NCI-H2171 treated with DMSO at 0.1 percent for 48 hours (cell line): Measurements from ENCODE around the gene ARHGEF6.
A peak's percentile ranks its signal among the peaks of the same experiment; 100 is the strongest.
"Not testable (repeated sequence)": the region's sequence is repeated elsewhere in the genome, so short reads cannot be mapped to it uniquely, and the experiment has no call there.

Source experiments
- DNase-seq: peaks from one replicate; lab custom pipeline; 2025; lab: John Stamatoyannopoulos, UW

ARHGEF6 gene

DNA sequence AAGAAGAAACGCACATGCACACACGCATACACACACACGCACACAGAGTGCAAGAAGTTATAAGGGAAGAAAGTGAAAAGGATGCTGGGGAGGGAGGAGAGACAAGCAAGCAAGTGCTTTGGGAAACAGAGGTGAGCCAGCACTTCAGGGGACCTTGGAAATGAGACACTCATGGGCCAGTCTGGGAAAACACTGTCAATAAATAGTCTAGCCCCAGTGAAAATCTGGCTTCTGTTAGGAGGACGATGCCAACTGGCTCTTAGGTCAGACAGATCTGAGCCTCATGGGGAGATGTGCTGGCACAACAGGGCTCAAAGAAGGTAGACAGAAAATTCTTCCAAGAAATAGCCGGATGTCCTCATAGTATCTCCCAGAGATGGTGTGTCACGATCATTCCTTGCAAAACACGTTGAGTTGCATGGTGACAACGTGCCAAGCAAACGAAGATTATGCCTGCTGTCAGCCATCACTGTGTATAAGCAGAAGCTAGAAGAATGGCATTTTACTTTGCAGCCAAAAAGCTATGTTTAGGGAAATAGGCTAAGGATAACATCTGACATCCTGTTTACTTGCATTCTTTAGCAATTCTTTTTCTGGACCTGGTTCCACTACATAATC, 557 bp upstream of the ARHGEF6 start:
- DNase-seq, result no peak

- no peak for DNase-seq
These were observed 491 bp downstream of the ARHGEF6 start for GRCh38 chrX:136780241-136780640.

DNA sequence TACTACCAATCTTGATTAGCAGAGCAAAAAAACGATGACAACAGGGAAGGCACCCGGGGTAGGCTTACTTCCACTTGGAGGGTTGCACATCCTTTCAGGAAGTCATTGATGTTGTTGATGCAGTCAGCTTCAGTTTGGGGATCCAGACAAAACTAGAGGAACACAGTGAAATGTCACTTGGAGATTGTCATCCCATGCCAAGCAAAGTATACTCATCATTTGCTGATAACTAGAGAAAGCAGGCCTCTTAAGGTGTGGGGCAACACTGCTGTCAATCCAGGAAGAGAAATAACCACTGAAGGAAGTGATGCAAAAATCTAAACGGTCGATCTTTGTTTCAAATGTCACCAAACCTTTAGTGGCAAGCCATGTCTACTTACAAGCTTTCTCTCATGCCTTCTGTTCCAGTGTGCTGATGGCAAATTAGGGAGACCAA, 1.4 kb downstream of the ARHGEF6 start:
- no peak for DNase-seq

DNA sequence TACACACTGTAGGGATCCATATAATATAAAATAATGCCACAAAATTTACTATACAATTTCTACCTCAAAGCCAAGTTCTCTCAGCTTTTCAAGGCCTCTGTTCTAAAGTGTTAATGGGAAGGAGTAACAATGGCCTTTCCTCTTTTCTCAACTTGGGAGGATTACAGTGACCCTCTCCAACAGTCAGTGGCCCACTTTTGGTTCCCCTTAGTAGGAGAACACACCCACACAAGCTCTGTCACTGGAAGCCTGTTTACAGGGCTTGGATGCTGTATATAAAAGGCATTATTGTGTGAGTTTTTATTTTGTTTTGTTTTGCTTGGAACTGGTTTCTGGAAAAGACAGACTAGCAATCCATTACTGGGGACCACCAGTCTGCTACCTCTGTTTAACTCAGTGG, 1.8 kb downstream of the ARHGEF6 start:
- DNase-seq, result no peak

- no peak for DNase-seq
These were observed 2.7 kb downstream of the ARHGEF6 start for GRCh38 chrX:136778020-136778419.

GRCh38 chrX:136773648-136774047, 7.1 kb downstream of the ARHGEF6 start:
- DNase-seq, result no peak

DNA sequence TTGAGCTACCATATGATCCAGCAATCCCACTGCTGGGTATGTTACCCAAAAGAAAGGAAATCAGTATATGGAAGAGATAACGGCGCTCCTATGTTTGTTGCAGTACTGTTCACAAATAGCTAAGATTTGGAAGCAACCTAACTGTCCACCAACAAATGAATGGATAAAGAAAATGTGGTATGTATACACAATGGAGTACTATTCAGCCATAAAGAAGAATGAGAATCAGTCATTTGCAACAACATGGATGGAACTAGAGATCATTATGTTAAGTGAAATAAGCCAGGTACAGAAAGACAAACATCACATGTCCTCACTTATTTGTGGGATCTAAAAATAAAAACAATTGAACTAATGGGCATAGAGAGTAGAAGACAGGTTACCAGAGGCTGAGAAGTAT, 8.9 kb downstream of the ARHGEF6 start:
- DNase-seq, result not testable (repeated sequence)

DNA sequence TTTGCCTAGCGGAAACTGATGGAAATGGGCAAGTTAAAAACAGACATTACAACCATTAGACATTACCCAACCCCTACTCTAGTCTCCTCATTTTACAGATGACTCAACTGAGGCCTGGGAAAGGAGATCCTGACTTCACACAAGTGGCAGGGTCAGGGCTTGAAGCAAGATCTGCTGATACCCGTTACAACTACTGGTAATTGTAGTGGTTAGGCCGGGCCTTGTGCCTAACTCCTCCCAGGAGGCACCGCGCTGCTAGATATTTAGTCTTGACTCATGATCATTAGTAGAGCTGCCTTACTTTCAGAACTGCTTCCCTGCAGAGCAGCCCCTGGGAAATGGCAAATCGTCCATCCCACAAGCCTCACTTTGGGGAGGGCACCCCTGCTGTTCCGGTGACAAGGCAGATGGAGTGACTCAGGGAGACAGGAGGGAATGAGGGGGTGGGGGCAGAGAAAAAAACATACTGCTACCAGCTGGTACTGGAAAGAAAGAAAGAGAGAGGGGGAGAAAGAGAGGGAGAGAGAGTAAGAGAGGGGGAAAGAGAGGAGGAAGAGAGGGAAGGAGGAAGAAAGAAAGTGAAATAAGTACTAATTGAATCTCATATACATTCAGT, 12.2 kb downstream of the ARHGEF6 start:
- DNase-seq, result peak; percentile 82

DNA sequence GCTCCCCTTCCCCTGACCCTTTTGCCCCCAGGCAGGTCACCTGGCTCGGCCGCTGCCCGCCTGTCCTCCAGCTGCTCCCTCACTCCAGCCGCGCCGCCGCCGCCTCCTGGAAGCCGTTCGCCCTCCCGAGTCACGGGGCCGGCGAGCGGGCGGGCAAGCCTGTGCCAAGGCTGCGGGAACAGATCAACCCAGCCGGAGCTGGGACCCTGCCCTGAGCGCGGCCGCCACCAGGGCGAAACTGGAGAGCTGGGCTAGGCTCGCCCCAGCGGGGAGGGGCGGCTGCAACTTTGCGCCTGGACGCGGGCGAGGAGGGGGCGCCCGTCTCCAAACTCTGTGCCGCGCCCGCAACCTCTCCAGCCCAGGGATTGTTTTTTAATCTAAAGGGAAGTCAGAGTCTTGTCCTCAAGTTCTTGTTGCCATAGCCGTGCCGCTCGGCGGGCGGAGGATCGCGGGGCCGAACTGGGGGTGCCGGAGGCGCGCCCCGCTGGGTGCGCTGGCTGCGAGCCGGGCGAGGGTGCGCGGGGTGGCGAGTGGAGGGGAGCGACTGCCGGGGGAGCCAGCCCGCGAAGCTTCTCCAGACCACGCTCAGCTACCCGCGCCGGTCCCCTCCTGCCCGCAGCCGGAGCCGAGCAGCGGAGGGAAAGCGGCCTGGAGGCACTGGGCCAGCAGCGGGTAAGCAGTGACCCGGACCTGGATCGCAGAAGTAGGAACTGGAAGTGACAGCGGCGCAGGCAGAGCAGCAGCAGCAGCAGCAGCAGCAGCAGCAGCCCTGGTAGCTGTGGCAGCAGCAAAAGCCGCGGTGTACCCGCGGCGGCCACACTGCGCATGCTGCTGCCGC, 13.4 kb downstream of the ARHGEF6 start:
- peak; percentile 55 for DNase-seq

DNA sequence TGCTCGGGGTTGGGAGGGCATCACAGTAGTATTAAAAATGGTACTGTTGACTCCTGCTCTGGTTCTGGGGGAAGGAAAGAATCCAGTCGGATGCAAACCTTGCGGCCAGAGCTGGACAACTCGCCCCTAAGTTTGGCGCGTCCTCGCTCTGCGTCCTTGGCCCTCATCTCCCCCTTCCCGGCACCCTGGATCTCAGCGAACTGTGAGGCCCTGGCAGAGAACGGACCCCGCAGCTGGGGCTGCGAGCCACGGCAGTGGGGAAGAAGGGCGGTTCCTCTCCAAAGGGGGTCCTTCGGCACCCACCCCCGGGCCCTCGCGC, 14.0 kb downstream of the ARHGEF6 start:
- no peak for DNase-seq

GRCh38 chrX:136765821-136766356, 14.8 kb downstream of the ARHGEF6 start:
- DNase-seq, result no peak

DNA sequence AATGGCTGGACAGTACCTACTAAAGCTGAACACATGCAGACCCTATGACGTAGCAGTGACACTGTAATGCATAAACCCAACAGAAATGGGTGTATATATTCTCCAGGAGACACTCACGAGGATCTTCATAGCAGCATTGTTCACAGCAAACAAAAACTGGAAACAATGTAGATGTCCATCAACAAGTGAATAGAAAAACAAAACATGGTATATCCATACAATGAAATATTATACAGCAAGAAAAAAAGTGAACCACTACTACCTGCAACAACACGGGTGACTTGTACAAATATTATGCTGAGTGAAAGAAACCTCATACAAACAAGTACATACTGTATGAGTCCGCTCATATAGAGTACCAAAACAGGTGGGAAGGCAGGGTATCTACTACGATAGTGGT, 16.5 kb downstream of the ARHGEF6 start:
- no peak for DNase-seq

GRCh38 chrX:136762820-136763452, 17.8 kb downstream of the ARHGEF6 start:
- DNase-seq, result no peak

GRCh38 chrX:136761421-136761820, 19.3 kb downstream of the ARHGEF6 start:
- DNase-seq, result no peak

GRCh38 chrX:136759968-136760367, 20.8 kb downstream of the ARHGEF6 start:
- DNase-seq, result no peak

DNA sequence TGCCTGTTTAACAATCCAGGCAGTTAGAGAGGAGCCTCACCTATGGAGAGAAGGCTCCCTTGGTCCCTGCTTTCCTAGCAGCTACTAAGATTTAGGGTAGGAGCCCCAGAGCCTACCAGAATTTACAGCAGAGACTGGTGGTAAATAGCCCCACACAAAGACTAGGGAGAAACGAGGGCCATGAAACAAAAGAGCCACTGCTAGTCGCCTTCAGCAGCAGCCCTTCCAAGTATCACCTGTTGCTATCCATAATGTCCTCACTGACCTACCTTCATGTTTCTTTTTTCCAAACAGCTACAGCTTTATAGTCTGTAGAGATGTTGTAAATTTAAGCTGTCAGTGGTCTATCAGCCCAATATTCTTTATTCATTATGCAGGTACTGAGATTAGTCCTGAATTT, 25.3 kb downstream of the ARHGEF6 start:
- DNase-seq, result no peak

DNA sequence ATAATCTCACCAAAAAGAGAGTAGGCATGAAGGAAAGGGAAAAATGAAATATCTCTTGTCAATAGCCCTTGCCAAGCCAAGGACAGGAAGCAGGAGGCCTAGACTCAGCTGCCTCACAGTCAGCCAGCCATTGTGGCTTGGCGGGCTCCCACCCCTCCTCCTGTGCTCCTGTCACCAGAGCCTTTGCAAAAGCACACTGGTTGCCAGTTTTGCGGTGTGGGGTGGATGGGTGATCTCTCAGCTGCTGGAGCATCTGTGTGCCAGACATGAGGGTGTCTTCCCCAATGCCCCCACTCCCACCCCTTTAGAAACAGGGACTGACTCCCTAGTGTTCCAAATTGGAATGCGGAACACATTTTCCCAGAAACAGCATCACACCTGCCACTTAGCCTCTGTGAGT, 26.1 kb downstream of the ARHGEF6 start:
- no peak for DNase-seq

GRCh38 chrX:136752796-136753195, 27.9 kb downstream of the ARHGEF6 start:
- DNase-seq, result no peak

DNA sequence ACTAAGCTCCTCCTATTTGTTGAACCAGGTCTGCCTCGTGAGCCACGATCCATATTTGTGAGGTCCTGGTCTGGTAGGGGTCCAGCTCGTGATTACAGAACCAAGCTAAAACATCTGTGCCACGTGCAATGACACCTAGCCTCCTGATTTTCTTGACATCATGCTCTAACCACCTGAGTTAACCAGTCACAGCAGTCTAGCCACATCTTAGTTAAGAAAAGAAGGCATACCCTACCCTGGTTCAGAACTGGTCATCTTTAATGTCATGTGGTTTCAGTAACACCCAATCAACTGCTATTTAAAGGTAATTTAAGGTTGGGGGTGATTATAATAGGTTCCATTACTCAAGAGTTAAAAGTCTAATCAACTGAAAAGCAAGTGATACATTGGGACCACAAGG, 28.4 kb downstream of the ARHGEF6 start:
- no peak for DNase-seq

DNA sequence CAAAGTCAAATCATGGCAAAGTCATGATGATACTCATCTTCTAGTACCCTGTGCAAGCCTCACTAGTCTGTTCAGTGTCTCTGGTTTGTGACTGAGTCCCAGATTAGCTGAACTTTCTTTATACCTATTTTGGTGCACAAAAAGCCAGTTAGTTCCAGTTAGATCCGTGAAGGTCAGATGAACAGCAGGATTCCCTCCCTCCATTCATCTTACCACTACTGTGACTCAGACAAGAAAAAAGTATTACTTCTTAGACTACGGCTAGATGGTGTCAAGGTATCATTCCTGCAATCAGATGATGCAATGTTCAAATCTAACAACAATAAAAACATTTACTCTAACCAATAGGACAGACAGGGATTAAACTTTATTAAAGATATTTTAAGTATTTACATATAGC, 30.4 kb downstream of the ARHGEF6 start:
- no peak for DNase-seq

DNA sequence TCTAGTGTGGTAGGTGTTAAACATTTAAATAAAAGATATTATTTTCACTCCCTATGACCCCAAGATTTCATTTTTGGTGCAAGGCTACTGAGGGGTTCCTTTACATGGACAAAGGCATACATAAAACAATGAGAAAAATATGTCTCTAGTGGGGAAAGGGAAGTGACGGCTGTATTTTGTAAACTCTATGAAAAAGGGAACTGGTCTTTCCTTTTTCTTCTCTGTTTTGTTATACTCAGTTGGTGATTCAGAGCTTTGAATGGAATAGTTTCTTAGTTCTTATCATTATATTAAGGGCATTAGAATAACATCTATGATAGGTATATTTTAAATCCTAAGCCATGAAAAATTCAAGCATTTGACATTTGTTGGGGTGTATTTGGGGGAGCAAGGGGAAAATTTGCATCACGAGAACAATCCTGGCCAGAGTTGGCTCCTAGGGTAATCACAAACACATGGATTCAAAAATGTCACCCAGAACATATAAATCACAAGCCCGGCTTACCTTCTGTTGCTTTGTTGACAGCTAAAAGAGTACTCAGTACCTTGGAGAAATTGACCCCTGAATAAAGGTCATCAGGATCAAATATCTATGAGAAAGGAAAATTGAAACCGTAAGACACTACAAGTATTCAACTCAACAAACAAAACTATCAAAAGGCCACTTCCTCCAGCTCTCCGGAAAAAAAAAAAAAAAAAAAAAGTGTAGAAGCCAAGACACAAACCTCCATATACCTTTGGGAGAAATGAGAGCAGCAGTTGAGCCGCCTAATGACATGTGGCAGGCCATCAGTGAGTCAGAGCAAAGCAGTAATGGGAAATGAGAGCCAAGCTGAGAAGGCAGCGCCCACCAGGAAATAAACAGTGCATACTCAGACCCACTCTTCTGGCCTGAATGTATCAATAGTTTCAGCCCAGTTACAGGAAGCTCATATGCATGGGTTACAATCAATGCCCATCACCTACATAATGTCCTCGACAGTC, 33.4 kb downstream of the ARHGEF6 start:
- DNase-seq, result peak; percentile 46
